ENCODE measurements around the gene GNB1.
"Not testable (repeated sequence)": the region's sequence is repeated elsewhere in the genome, so short reads cannot be mapped to it uniquely, and the experiment has no call there.

GNB1 gene

GRCh38 chr1:1748686-1749321, 142.1 kb downstream of the GNB1 start:
- H3K36me3 ChIP-seq (ENCODE audit: control insufficient read depth, low read length), result peaks cover 16% of the 10 kb centered on the region
- H3K27me3 ChIP-seq (ENCODE audit: control insufficient read depth, low read length), result no peaks in the 10 kb centered on the region
- H3K9me2 ChIP-seq (replicated peaks; ENCODE audit: control insufficient read depth, low read length), result no peaks in the 10 kb centered on the region
- no peaks in the 10 kb centered on the region for H3K9me3 ChIP-seq (ENCODE audit: control insufficient read depth, insufficient read depth, low read length)
- H3K79me2 ChIP-seq (ENCODE audit: control insufficient read depth, low read length), result no peaks in the 10 kb centered on the region
- no peak overlapping the region for H3K4me3 ChIP-seq (ENCODE audit: low read length)
- H3K4me1 ChIP-seq (ENCODE audit: control insufficient read depth, low read length), result no peaks in the 10 kb centered on the region
- no peaks in the 10 kb centered on the region for H4K20me1 ChIP-seq (ENCODE audit: control insufficient read depth, insufficient read depth, low read depth, low read length)
- TF ChIP-seq CTCF (IDR thresholded peaks at IDR 0.05; ENCODE audit: low read depth, low read length, poor library complexity, severe bottlenecking) (no peak), EZH2phosphoT487 (IDR thresholded peaks at IDR 0.05; ENCODE audit: borderline replicate concordance, low read length) (no peak)
- H3F3A ChIP-seq (ENCODE audit: control insufficient read depth, insufficient read depth), result peaks cover 7% of the 10 kb centered on the region
- H3K4me2 ChIP-seq (ENCODE audit: low read length), result no peak overlapping the region
- no peak overlapping the region for H3K27ac ChIP-seq (ENCODE audit: low read depth, low read length)

DNA sequence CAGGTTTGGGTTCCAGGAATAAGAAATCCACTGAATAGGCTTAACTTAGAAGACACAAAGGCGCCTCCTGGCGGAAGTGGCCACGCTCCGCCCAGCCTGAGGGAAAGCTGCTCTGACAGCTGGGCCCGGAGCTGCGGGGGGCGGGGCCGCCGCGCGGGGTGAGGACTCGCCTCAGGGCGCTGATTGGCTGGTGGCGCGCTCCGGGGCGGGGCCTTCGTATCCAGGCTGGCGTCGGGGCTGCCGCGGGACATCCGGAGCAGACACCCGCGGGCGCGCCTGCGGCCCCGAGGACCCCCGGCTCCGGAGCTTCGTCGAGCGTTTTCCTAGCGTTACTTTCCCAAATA, 144.3 kb downstream of the GNB1 start:
- not testable (repeated sequence) for H3K9me3 ChIP-seq (ENCODE audit: control insufficient read depth, insufficient read depth, low read length); H4K20me1 ChIP-seq (ENCODE audit: control insufficient read depth, insufficient read depth, low read depth, low read length); H3F3A ChIP-seq (ENCODE audit: control insufficient read depth, insufficient read depth); H3K27me3 ChIP-seq (ENCODE audit: control insufficient read depth, low read length); H3K36me3 ChIP-seq (ENCODE audit: control insufficient read depth, low read length); H3K9me2 ChIP-seq (replicated peaks; ENCODE audit: control insufficient read depth, low read length); H3K4me1 ChIP-seq (ENCODE audit: control insufficient read depth, low read length); H3K79me2 ChIP-seq (ENCODE audit: control insufficient read depth, low read length)
- Histone ChIP-seq H3K4me3 (ENCODE audit: low read length) (peak overlapping the region; percentile 69), H3K4me2 (ENCODE audit: low read length) (peak overlapping the region; percentile 53; the same call in 1 of the 2 replicates), H3K27ac (ENCODE audit: low read depth, low read length) (peak overlapping the region; percentile 80)

DNA sequence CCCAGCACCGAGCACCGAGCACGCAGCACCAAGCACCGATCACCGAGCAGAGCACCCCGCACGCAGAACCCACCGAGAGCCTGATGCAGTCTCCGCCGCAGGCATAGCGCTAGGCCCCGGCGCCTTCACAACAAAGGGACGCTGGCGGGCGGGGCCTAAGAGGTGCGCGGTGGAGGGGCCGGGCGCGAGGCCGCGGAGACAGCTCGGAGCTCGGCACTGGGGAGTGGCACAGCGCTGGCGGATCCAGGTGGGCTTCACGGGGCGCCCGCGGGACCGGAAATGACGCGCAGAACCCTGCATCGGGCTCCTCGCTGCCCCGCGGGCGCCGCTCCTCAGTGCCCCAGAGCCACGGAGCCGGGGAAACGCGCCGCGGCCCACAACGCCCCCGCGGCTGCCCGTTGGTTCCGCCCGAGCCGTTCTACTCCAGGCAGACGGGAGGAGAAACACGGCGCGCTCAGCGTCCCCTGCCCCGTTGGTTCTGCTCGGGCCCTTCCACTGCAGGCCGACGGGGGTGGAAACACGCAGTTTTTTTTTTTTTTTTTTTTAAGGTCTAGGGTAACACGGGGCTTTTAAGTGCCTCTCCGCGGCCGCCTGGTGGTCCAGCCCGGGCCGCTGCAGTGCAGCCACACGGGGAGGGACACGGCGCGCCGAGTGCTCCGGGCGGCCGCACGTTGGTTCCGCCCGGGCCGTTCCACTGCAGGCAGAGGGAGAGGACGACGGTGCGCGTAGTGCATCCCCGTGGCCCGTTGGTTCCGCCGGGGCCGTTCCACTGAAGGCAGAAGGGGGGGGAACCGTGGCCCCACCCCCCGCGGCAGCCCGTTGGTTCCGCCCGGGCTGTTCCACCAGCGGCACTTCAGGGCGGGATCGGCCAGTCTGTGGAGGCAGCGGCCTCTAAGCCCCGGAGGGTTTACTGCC, 145.0 kb downstream of the GNB1 start:
- H3K79me2 ChIP-seq (ENCODE audit: control insufficient read depth, low read length); H3K4me1 ChIP-seq (ENCODE audit: control insufficient read depth, low read length); H3K27me3 ChIP-seq (ENCODE audit: control insufficient read depth, low read length); H3K9me3 ChIP-seq (ENCODE audit: control insufficient read depth, insufficient read depth, low read length); H3K9me2 ChIP-seq (replicated peaks; ENCODE audit: control insufficient read depth, low read length); H3F3A ChIP-seq (ENCODE audit: control insufficient read depth, insufficient read depth); H4K20me1 ChIP-seq (ENCODE audit: control insufficient read depth, insufficient read depth, low read depth, low read length); H3K36me3 ChIP-seq (ENCODE audit: control insufficient read depth, low read length): not testable (repeated sequence)
- peak overlapping the region; percentile 80 for H3K27ac ChIP-seq (ENCODE audit: low read depth, low read length)
- H3K4me2 ChIP-seq (ENCODE audit: low read length), result peak overlapping the region; percentile 53
- H3K4me3 ChIP-seq (ENCODE audit: low read length), result peak overlapping the region; percentile 69

DNA sequence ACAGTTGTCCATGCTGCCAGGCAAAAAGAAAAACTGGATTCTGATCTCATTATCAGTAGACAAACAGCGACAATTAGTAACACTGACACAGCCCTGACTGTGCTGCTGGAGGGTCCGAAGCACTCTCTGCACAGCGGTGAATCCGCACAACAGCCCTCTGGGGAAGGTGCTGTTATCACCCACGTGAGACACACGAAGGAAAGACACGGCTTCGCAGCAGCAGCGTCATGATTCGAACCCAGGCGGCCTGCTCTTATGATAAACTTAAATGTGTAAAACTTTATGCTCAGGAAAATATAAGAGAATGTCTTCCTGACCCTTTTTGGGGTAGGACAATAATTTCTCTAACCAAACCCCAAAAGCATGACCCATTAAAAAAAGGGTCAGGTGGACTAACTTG, 148.4 kb downstream of the GNB1 start:
- H3K4me1 ChIP-seq (ENCODE audit: control insufficient read depth, low read length); H3K4me3 ChIP-seq (ENCODE audit: low read length): not testable (repeated sequence)

GRCh38 chr1:1741013-1741412, 149.9 kb downstream of the GNB1 start:
- not testable (repeated sequence) for H3F3A ChIP-seq (ENCODE audit: control insufficient read depth, insufficient read depth); H3K4me2 ChIP-seq (ENCODE audit: low read length); H3K36me3 ChIP-seq (ENCODE audit: control insufficient read depth, low read length); H3K9me2 ChIP-seq (replicated peaks; ENCODE audit: control insufficient read depth, low read length); H3K27ac ChIP-seq (ENCODE audit: low read depth, low read length); H3K4me1 ChIP-seq (ENCODE audit: control insufficient read depth, low read length); H3K79me2 ChIP-seq (ENCODE audit: control insufficient read depth, low read length); H3K4me3 ChIP-seq (ENCODE audit: low read length); H3K9me3 ChIP-seq (ENCODE audit: control insufficient read depth, insufficient read depth, low read length); H3K27me3 ChIP-seq (ENCODE audit: control insufficient read depth, low read length); H4K20me1 ChIP-seq (ENCODE audit: control insufficient read depth, insufficient read depth, low read depth, low read length)

More for the DNA sequence above, 148.4 kb downstream of the GNB1 start:
- not testable (repeated sequence) for H4K20me1 ChIP-seq (ENCODE audit: control insufficient read depth, insufficient read depth, low read depth, low read length); H3K27me3 ChIP-seq (ENCODE audit: control insufficient read depth, low read length); H3K9me2 ChIP-seq (replicated peaks; ENCODE audit: control insufficient read depth, low read length); H3K27ac ChIP-seq (ENCODE audit: low read depth, low read length); H3K36me3 ChIP-seq (ENCODE audit: control insufficient read depth, low read length); H3K4me2 ChIP-seq (ENCODE audit: low read length); H3K9me3 ChIP-seq (ENCODE audit: control insufficient read depth, insufficient read depth, low read length); H3K79me2 ChIP-seq (ENCODE audit: control insufficient read depth, low read length); H3F3A ChIP-seq (ENCODE audit: control insufficient read depth, insufficient read depth)

GRCh38 chr1:1738799-1739337, 152.0 kb downstream of the GNB1 start:
- not testable (repeated sequence) for H3K9me3 ChIP-seq (ENCODE audit: control insufficient read depth, insufficient read depth, low read length); H3K4me3 ChIP-seq (ENCODE audit: low read length); H3K27me3 ChIP-seq (ENCODE audit: control insufficient read depth, low read length); H3K36me3 ChIP-seq (ENCODE audit: control insufficient read depth, low read length); H3F3A ChIP-seq (ENCODE audit: control insufficient read depth, insufficient read depth); H3K79me2 ChIP-seq (ENCODE audit: control insufficient read depth, low read length); H4K20me1 ChIP-seq (ENCODE audit: control insufficient read depth, insufficient read depth, low read depth, low read length); H3K4me1 ChIP-seq (ENCODE audit: control insufficient read depth, low read length); H3K4me2 ChIP-seq (ENCODE audit: low read length); H3K27ac ChIP-seq (ENCODE audit: low read depth, low read length); H3K9me2 ChIP-seq (replicated peaks; ENCODE audit: control insufficient read depth, low read length)

Measured in DOHH2 (cell line).